Measurements from ENCODE around the gene FSIP1.

FSIP1 gene

DNA sequence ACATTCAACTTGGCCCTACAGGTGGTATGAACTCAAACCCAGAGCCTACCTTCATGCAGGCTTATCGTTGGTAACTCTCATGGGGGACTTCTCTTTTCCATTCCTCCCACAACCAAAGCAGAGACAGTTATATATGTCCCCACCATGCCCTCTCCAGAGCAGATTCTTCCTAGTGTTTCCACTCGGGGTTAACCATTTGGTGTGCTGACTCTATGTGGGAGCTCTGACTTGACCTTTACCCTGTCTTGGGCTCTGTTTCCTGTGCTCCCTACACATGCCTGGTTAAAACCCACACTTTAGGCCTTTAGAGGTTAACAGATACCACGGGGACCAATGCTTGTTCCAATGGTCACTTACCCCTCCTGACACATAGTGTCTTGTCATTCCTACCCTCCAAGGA lies 80.7 kb downstream of the FSIP1 start:
- Histone ChIP-seq H3K36me3 (ENCODE audit: control insufficient read depth, insufficient read depth, low read length) (no peaks in the 10 kb centered on the region), H3K9ac (ENCODE audit: low read depth, low read length) (no peak overlapping the region), H3K4me3 (ENCODE audit: low read depth, low read length) (no peak overlapping the region), H3K27me3 (ENCODE audit: control insufficient read depth, insufficient read depth, low read length) (no peaks in the 10 kb centered on the region), H3K4me1 (ENCODE audit: control insufficient read depth, insufficient read depth, low read length) (peaks cover 14% of the 10 kb centered on the region), H3K27ac (ENCODE audit: low read depth, low read length) (no peak overlapping the region), H3K9me3 (ENCODE audit: control insufficient read depth, insufficient read depth, low read length) (no peaks in the 10 kb centered on the region)

DNA sequence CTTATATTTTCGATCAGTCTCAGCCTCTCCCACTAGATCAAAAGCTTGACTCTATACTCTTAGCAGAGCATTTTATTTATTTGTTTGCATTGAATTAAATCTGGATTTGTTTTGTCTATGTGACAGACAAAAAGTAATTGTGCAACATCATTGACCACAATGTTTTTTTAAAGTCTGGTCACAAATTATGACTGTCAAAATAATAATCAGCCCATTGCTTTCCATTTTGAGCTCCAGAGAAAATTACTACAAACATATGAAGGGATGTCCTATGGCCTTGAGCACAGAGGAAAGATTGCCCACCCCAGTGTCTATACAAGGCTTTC lies 82.3 kb downstream of the FSIP1 start:
- H3K4me3 ChIP-seq (ENCODE audit: low read depth, low read length): no peak overlapping the region
- H3K36me3 ChIP-seq (ENCODE audit: control insufficient read depth, insufficient read depth, low read length): no peaks in the 10 kb centered on the region
- H3K4me1 ChIP-seq (ENCODE audit: control insufficient read depth, insufficient read depth, low read length): peaks cover 13% of the 10 kb centered on the region
- no peak overlapping the region for H3K27ac ChIP-seq (ENCODE audit: low read depth, low read length)
- no peaks in the 10 kb centered on the region for H3K9me3 ChIP-seq (ENCODE audit: control insufficient read depth, insufficient read depth, low read length)
- no peaks in the 10 kb centered on the region for H3K27me3 ChIP-seq (ENCODE audit: control insufficient read depth, insufficient read depth, low read length)
- no peak overlapping the region for H3K9ac ChIP-seq (ENCODE audit: low read depth, low read length)

DNA sequence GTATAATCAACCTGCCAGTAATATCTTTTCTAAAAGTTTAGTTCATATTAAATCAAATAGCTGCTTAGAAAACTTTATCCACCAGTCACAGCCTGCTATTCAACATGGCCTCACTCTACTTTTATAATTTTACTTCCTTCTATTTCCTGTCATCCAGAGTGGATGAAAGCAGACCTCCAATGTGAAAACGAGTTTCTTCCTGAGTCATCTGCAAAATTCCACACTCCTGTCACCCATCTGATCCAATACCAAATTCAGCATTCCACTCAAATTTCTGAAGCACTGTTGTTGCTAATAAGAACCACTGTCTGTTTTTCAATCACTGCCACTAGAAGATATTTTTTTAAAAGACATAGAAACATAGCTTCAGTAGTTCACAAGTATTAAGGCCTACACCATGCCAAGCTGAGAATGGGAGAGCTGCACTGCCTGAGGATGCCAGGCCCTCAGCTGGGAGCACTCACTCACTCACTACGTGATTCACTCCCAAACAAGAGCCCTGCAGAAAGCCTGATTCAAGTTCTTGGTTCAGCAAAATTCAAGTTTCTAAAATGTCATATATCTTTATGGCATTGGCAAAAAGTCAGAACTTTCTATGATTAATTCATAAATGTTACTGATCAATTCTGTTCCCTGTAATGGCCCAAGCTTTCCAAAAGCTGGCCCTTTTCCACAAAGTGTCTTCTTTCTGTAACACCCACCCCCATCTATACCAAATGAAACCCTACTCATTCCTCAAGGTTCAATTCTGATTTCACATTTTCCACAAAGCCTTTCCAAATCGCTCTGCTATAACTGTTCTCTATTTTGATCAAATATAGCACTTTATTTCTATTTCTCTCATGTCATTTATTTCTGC lies 82.9 kb downstream of the FSIP1 start:
- no peak overlapping the region for H3K9ac ChIP-seq (ENCODE audit: low read depth, low read length)
- H3K9me3 ChIP-seq (ENCODE audit: control insufficient read depth, insufficient read depth, low read length): no peaks in the 10 kb centered on the region

DNA sequence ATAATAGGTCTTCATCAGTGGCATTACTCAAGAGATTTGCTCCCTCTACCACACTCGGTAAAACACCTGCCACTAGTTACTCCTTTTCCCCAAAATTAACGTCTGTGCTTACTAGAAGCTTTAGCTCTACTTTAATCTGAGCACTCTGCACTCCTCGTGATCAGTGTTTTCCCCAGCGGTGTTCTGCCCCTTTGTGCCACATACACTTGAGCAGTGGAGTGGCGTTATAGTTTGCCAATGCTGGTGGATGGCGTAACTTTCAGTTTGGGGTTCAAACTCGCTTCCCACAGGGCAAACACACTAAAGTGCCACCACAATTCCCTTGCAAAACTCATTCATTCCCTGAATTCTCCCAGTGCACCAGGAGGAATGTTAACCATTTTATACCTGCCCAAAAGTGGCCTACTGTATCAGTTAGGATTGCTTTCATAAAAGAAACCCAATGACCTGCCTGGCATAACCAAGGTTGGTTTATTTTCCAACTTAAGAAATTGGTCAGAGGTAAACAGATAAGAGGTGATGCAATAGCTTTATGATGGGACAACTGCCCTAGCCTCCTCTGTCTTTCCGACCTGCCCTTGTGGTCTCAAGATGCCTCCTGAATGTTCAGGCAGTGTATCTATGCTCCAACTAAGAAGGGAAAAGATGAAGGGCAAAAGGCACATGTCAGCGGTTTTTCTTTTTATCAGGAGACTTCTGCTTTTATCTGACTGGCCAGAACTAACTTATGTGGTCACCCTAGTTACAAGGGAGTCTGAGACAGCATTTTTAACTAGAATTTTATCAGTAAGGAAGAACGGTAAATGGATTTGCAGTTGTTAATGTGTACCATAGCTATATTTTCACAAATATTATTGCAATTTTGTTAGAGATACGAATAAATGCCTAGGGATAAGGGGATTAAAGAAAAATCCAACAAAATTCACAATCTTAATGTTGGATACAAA lies 83.9 kb downstream of the FSIP1 start:
- H3K9ac ChIP-seq (ENCODE audit: low read depth, low read length): no peak overlapping the region
- H3K4me3 ChIP-seq (ENCODE audit: low read depth, low read length): no peak overlapping the region
- no peak overlapping the region for H3K27ac ChIP-seq (ENCODE audit: low read depth, low read length)

More for the DNA sequence above, 82.9 kb downstream of the FSIP1 start:
- H3K27ac ChIP-seq (ENCODE audit: low read depth, low read length): no peak overlapping the region
- H3K4me1 ChIP-seq (ENCODE audit: control insufficient read depth, insufficient read depth, low read length): peaks cover 7% of the 10 kb centered on the region
- H3K27me3 ChIP-seq (ENCODE audit: control insufficient read depth, insufficient read depth, low read length): no peaks in the 10 kb centered on the region
- H3K36me3 ChIP-seq (ENCODE audit: control insufficient read depth, insufficient read depth, low read length): no peaks in the 10 kb centered on the region
- H3K4me3 ChIP-seq (ENCODE audit: low read depth, low read length): no peak overlapping the region

DNA sequence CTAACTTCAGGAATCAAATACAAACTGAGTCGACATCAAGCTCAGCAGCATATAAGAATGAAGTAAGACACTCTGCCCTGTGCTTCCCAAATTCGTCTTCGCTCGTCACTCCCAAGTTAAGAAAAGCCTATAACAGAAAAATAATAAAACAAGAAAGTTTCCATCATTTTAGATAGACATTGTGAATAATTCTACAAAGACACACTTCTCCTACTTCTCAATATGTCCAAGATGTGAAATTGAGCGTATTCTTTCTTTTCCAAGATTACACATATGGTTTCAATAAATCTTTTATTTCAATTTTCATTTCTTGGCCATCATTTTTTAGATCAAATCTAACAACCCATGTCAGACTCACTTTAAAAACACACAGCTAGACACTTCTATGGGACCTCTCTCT lies 85.1 kb downstream of the FSIP1 start:
- peaks cover 8% of the 10 kb centered on the region for H3K4me1 ChIP-seq (ENCODE audit: control insufficient read depth, insufficient read depth, low read length)
- no peaks in the 10 kb centered on the region for H3K9me3 ChIP-seq (ENCODE audit: control insufficient read depth, insufficient read depth, low read length)
- no peaks in the 10 kb centered on the region for H3K27me3 ChIP-seq (ENCODE audit: control insufficient read depth, insufficient read depth, low read length)
- no peak overlapping the region for H3K27ac ChIP-seq (ENCODE audit: low read depth, low read length)
- no peaks in the 10 kb centered on the region for H3K36me3 ChIP-seq (ENCODE audit: control insufficient read depth, insufficient read depth, low read length)
- H3K4me3 ChIP-seq (ENCODE audit: low read depth, low read length): no peak overlapping the region
- no peak overlapping the region for H3K9ac ChIP-seq (ENCODE audit: low read depth, low read length)

More for the DNA sequence above, 83.9 kb downstream of the FSIP1 start:
- Histone ChIP-seq H3K9me3 (ENCODE audit: control insufficient read depth, insufficient read depth, low read length) (no peaks in the 10 kb centered on the region), H3K4me1 (ENCODE audit: control insufficient read depth, insufficient read depth, low read length) (no peaks in the 10 kb centered on the region), H3K27me3 (ENCODE audit: control insufficient read depth, insufficient read depth, low read length) (no peaks in the 10 kb centered on the region), H3K36me3 (ENCODE audit: control insufficient read depth, insufficient read depth, low read length) (no peaks in the 10 kb centered on the region)

DNA sequence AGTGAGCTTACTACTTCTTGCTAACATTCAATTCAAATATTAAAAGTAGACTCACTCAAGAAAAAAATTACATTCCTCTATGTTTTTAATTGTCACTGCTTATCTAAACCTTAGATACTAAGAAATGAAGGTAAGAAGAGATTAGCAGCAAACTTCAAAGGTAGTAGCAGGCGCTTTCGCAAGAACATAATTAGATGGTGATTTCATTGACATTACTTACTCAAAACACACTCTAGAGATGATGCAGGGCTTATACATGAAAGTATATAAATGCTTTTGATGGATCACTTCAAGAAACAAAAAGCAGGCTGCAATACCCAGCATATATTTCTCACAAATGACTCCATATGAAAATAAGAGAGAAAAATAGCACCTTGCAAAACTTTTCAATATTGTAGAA lies 86.8 kb downstream of the FSIP1 start:
- Histone ChIP-seq H3K4me3 (ENCODE audit: low read depth, low read length) (no peak overlapping the region), H3K9ac (ENCODE audit: low read depth, low read length) (no peak overlapping the region), H3K27ac (ENCODE audit: low read depth, low read length) (no peak overlapping the region), H3K9me3 (ENCODE audit: control insufficient read depth, insufficient read depth, low read length) (no peaks in the 10 kb centered on the region), H3K36me3 (ENCODE audit: control insufficient read depth, insufficient read depth, low read length) (no peaks in the 10 kb centered on the region), H3K27me3 (ENCODE audit: control insufficient read depth, insufficient read depth, low read length) (no peaks in the 10 kb centered on the region), H3K4me1 (ENCODE audit: control insufficient read depth, insufficient read depth, low read length) (peaks cover 19% of the 10 kb centered on the region)

DNA sequence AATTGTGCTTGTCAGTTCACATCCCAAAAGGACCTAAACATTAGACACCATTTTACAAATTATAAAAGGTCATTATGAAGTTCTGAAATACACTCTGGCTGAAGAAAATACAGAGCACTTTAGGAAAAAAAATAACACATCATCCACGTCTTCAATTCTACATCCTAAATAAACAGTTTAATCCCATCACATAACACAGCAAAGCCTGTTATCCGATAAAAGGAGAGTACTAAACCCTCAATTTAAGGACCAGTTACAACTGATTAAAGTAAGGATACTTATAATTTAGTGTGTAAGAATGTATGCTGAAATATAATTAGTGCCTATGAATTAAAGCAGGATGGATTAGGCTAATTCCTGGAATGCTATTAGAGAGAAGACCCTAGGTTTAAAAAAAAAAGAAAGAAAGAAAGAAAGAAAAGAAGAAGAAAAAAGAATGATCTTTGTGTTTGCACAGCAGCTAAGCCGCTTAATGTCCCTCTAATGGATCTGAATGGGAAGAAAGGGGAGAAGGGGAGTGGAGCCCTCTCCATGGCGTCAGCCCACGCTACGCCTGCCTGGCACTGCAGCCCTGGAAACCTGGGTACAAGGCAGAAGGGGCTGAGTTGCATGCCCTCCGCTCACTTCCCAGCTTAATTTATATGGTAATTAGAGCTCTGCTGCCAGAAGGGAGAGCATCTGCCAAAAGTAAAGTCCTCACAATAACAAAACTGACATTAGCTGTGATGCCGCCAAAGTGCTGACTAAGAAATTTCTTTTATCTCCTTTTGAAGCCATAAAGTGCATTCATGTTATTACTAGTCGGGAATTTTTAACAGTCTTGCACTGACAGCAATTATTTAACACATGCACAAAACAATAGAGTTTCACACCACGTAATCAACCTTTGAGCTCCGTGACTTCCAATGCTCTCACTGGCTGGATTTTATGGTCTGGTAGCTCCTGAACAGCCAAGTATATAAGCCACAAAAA lies 90.0 kb downstream of the FSIP1 start:
- H3K27me3 ChIP-seq (ENCODE audit: control insufficient read depth, insufficient read depth, low read length): no peaks in the 10 kb centered on the region
- H3K36me3 ChIP-seq (ENCODE audit: control insufficient read depth, insufficient read depth, low read length): no peaks in the 10 kb centered on the region
- H3K4me3 ChIP-seq (ENCODE audit: low read depth, low read length): peak overlapping the region; percentile 23; the same call in 1 of the 2 replicates
- H3K9me3 ChIP-seq (ENCODE audit: control insufficient read depth, insufficient read depth, low read length): no peaks in the 10 kb centered on the region
- H3K9ac ChIP-seq (ENCODE audit: low read depth, low read length): no peak overlapping the region
- peaks cover 19% of the 10 kb centered on the region for H3K4me1 ChIP-seq (ENCODE audit: control insufficient read depth, insufficient read depth, low read length)
- H3K27ac ChIP-seq (ENCODE audit: low read depth, low read length): peak overlapping the region; percentile 69

DNA sequence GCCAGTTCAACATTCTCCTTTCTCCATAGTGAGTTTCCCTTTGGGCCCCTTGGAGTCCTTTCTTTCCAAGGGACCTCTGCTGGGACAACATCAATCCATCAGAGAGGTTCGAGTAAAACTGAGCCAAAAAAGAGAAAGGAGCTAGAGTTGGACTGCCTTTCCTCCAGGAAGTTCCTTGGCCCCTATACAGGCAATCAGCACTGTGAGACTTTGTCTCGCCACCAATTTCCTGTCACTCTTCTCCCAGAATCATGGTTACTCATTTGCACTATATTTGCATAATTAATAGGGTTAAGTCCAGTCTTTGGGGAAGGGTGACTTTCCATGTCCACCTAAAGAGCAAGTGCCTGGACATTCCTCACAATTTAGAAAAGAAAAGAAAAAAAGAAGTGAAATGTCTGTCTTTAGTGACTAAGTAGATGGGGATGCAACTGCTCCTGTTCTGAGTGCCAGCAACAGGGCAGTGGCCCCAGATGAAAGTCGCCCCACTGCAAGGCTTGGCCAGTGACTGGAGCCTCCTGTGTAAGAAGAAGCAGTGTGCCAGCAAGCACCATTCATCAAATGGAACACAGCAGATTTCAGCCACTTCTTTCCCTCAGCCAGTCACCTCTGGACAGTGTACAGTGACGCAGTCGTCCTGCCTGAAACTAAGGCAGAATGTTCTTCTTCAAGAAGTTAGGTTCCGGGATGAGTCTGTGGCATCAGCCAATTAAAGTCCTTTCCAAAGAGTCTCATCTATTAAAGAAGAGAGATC lies 91.6 kb downstream of the FSIP1 start:
- Histone ChIP-seq H3K36me3 (ENCODE audit: control insufficient read depth, insufficient read depth, low read length) (no peaks in the 10 kb centered on the region), H3K9ac (ENCODE audit: low read depth, low read length) (no peak overlapping the region), H3K4me1 (ENCODE audit: control insufficient read depth, insufficient read depth, low read length) (peaks cover 19% of the 10 kb centered on the region), H3K27ac (ENCODE audit: low read depth, low read length) (no peak overlapping the region), H3K9me3 (ENCODE audit: control insufficient read depth, insufficient read depth, low read length) (no peaks in the 10 kb centered on the region), H3K27me3 (ENCODE audit: control insufficient read depth, insufficient read depth, low read length) (no peaks in the 10 kb centered on the region), H3K4me3 (ENCODE audit: low read depth, low read length) (no peak overlapping the region)

DNA sequence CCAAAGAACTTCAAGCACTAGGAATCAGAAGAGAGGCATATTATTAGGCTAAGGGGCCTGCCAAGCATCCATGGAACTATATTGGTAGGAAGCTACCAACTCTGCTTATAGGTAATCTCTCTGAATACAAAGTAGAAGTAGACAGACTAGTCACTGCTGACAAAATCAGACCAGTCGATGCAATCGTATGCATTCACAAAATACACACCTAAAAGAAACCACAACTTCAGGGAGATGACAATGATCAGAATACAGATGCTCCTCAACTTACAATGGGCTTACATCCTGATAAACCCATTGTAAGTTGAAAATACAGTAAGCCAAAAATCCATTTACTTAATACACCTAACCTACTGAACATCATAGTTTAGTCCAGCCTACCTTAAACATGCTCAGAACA lies 94.7 kb downstream of the FSIP1 start:
- no peak overlapping the region for H3K27ac ChIP-seq (ENCODE audit: low read depth, low read length)
- H3K4me1 ChIP-seq (ENCODE audit: control insufficient read depth, insufficient read depth, low read length): peaks cover 15% of the 10 kb centered on the region
- no peaks in the 10 kb centered on the region for H3K9me3 ChIP-seq (ENCODE audit: control insufficient read depth, insufficient read depth, low read length)
- H3K36me3 ChIP-seq (ENCODE audit: control insufficient read depth, insufficient read depth, low read length): no peaks in the 10 kb centered on the region
- H3K27me3 ChIP-seq (ENCODE audit: control insufficient read depth, insufficient read depth, low read length): no peaks in the 10 kb centered on the region
- H3K4me3 ChIP-seq (ENCODE audit: low read depth, low read length): no peak overlapping the region
- no peak overlapping the region for H3K9ac ChIP-seq (ENCODE audit: low read depth, low read length)
